HAP-1 (cell line): ENCODE data around the gene NLRP8.
"Not testable (repeated sequence)": the region's sequence is repeated elsewhere in the genome, so short reads cannot be mapped to it uniquely, and the experiment has no call there.

Source experiments
- DNase-seq, 2 experiments: peaks; one replicate each; pipeline ENCODE4 v3.0.0-alpha.2; 2016 to 2020; ENCODE audit warnings: low spot score in 2 of 2
- H3K27me3 ChIP-seq: fragments of 250-450 bp; sonication (Bioruptor Pico); 2 replicates; pipeline ENCODE4 v1.5.1; 2020; ENCODE audit warnings: low read depth, mild to moderate bottlenecking, moderate library complexity
- H3K36me3 ChIP-seq: fragments of 250-450 bp; sonication (Bioruptor Pico); replicated peaks from 2 replicates; pipeline ENCODE4 v1.5.1; 2020; ENCODE audit warnings: mild to moderate bottlenecking
- H3K4me1 ChIP-seq: fragments of 250-450 bp; sonication (Bioruptor Pico); 2 replicates; pipeline ENCODE4 v1.5.1; 2020; ENCODE audit warnings: mild to moderate bottlenecking
- H3K4me3 ChIP-seq: fragments of 250-450 bp; sonication (Bioruptor Pico); 2 replicates; pipeline ENCODE4 v1.5.1; 2020; ENCODE audit warnings: mild to moderate bottlenecking, moderate library complexity
- H3K9me3 ChIP-seq: fragments of 250-450 bp; sonication (Bioruptor Pico); 2 replicates; pipeline ENCODE4 v1.5.1; 2020; ENCODE audit warnings: mild to moderate bottlenecking, moderate library complexity
- in situ Hi-C: fragments of 300-500 bp; cut with MboI; formaldehyde crosslinking; loops from 3 replicates; pipeline ENCODE4 v1.14.3; 2020; ENCODE audit warnings: low sequenced_read_pairs, inconsistent platforms, mixed read lengths

Gene NLRP8

GRCh38 chr19:56015756-56016155 is 68.1 kb downstream of the NLRP8 start:
- H3K36me3 ChIP-seq: no peaks in the 10 kb centered on the region
- no peaks in the 10 kb centered on the region for H3K27me3 ChIP-seq
- in situ Hi-C loops: no loop called here
- H3K4me3 ChIP-seq: no peak overlapping the region
- peak in 1 of 2 experiments; percentile 14 for DNase-seq
- H3K4me1 ChIP-seq: no peaks in the 10 kb centered on the region
- no peaks in the 10 kb centered on the region for H3K9me3 ChIP-seq

GRCh38 chr19:56019325-56019724 is 71.7 kb downstream of the NLRP8 start:
- H3K36me3 ChIP-seq, H3K4me3 ChIP-seq, DNase-seq, H3K9me3 ChIP-seq, H3K4me1 ChIP-seq, H3K27me3 ChIP-seq, in situ Hi-C loops: not testable (repeated sequence)

- H3K9me3 ChIP-seq, H3K4me1 ChIP-seq, H3K4me3 ChIP-seq, H3K27me3 ChIP-seq, H3K36me3 ChIP-seq, in situ Hi-C loops, DNase-seq: not testable (repeated sequence)
Observed at GRCh38 chr19:56020355-56020975, 72.8 kb downstream of the NLRP8 start.

GRCh38 chr19:56026769-56027168 is 79.1 kb downstream of the NLRP8 start:
- Histone ChIP-seq H3K4me1 (no peaks in the 10 kb centered on the region), H3K4me3 (no peak overlapping the region), H3K27me3 (no peaks in the 10 kb centered on the region), H3K9me3 (no peaks in the 10 kb centered on the region), H3K36me3 (no peaks in the 10 kb centered on the region)
- in situ Hi-C loops: no loop called here
- no peak for DNase-seq
